ENCODE measurements around the gene NEAT1.

Gene NEAT1

GRCh38 chr11:65429724-65430405, 7.3 kb downstream of the NEAT1 start:
- H3K27ac Mint-ChIP-seq = peak overlapping the region; percentile 100
- no peaks in the 10 kb centered on the region for H3K27me3 Mint-ChIP-seq
- peaks cover 61% of the 10 kb centered on the region for H3K36me3 Mint-ChIP-seq (ENCODE audit: low read depth)
- H3K9me3 Mint-ChIP-seq = no peaks in the 10 kb centered on the region
- peak overlapping the region; percentile 99 for H3K4me3 Mint-ChIP-seq
- H3K4me1 Mint-ChIP-seq (ENCODE audit: low read depth) = peaks cover 95% of the 10 kb centered on the region

- H3K27ac Mint-ChIP-seq = peak overlapping the region; percentile 100
- H3K4me1 Mint-ChIP-seq (ENCODE audit: low read depth) = peaks cover 94% of the 10 kb centered on the region
- H3K9me3 Mint-ChIP-seq = no peaks in the 10 kb centered on the region
- H3K36me3 Mint-ChIP-seq (ENCODE audit: low read depth) = peaks cover 61% of the 10 kb centered on the region
- no peaks in the 10 kb centered on the region for H3K27me3 Mint-ChIP-seq
- peak overlapping the region; percentile 99 for H3K4me3 Mint-ChIP-seq
Measured at GRCh38 chr11:65430406-65431217, 8.0 kb downstream of the NEAT1 start.

DNA sequence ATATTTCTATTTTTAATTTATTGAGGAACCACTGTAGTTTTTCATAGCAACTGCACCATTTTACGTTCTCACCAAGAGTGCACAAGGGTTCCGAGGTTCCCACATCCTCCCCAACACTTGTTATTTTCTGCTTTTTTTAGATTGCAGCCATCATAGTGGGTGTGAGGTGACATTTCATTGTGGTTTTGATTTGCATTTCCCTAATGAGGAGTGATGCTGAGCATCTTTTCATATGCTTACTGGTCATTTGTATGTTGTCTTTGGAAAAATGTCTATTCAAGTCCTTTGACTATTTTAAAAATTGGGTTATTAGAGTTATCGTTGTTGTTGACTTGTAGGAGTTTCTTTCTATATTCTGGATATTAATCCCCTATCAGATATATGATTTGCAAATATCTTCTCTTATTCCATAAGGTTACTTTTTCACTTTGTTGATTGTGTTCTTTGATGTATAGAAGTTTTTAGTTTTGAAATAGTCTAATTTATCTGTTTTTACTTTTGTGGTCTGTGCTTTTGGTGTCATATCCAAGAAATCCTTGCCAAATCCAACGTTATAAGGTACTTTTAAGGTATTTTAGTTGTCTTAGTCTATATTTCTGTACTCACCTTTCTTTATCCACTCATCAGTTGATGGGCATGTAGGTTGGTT, 9.0 kb downstream of the NEAT1 start:
- H3K9me3 Mint-ChIP-seq = no peaks in the 10 kb centered on the region
- peak overlapping the region; percentile 80 for H3K27ac Mint-ChIP-seq
- peak overlapping the region; percentile 64 for H3K4me3 Mint-ChIP-seq
- H3K36me3 Mint-ChIP-seq (ENCODE audit: low read depth) = peaks cover 59% of the 10 kb centered on the region
- peaks cover 96% of the 10 kb centered on the region for H3K4me1 Mint-ChIP-seq (ENCODE audit: low read depth)
- no peaks in the 10 kb centered on the region for H3K27me3 Mint-ChIP-seq

- peaks cover 56% of the 10 kb centered on the region for H3K36me3 Mint-ChIP-seq (ENCODE audit: low read depth)
- peak overlapping the region; percentile 64 for H3K4me3 Mint-ChIP-seq
Measured at GRCh38 chr11:65432100-65432650, 9.6 kb downstream of the NEAT1 start.

DNA sequence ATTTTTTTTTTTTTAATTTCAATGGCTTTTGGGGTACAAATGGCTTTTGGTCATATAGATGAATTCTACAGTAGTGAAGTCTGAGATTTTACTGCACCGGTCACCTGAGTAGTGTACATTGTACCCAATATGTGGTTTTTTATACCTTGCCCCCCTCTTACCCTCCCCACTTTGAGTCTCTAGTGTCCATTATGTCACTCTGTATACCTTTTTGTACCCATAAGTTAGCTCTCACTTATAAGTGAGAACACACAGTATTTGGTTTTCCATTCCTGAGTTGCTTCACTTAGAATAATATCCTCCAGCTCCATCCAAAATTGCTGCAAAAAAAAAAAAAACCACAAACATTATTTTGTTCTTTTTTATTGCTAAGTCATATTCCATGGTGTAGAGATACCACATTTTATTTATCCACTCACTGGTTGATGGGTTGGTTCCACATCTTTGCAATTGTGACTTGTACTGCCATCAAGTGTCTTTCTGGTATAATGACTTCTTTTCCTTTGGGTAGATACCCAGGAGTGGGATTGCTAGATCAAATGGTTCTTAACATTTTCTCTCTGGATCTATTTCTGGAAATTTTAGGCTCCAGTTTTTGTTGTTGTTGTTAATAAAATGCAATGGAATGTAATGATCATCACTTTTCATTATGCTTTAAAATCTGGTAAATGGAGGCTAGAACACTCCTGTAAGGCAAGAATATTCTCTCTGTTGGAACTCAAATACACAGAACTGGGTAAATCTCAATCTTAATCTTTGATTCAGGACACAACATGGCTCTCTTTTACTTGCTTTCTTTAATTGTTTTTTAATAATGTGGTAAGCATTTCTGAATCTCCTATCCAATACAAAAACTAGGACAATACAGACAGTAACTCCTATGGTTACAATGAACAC, 10.3 kb downstream of the NEAT1 start:
- H3K4me3 Mint-ChIP-seq = peak overlapping the region; percentile 56
- peak overlapping the region; percentile 73 for H3K27ac Mint-ChIP-seq
- H3K27me3 Mint-ChIP-seq = no peaks in the 10 kb centered on the region
- peaks cover 56% of the 10 kb centered on the region for H3K36me3 Mint-ChIP-seq (ENCODE audit: low read depth)
- no peaks in the 10 kb centered on the region for H3K9me3 Mint-ChIP-seq
- peaks cover 93% of the 10 kb centered on the region for H3K4me1 Mint-ChIP-seq (ENCODE audit: low read depth)

More at GRCh38 chr11:65432100-65432650, 9.6 kb downstream of the NEAT1 start:
- Mint-ChIP-seq H3K27ac (peak overlapping the region; percentile 80), H3K27me3 (no peaks in the 10 kb centered on the region), H3K9me3 (no peaks in the 10 kb centered on the region), H3K4me1 (ENCODE audit: low read depth) (peaks cover 93% of the 10 kb centered on the region)

DNA sequence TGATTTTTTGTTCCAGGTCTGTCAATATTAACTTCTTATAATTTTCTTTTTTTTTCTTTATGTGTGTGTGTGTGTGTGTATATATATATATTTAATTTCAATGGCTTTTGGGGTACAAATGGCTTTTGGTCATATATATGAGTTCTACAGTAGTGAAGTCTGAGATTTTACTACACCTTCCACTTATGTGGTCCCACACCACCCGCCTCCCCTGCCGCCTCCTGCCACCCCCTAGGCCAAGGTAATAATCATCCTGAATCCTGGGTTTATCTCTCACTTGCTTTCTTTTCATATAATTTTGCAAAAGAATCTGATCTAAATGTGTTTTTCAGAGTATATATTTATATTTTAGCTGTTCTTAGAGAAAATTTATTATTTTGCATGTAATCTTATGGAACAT, 11.1 kb downstream of the NEAT1 start:
- H3K4me1 Mint-ChIP-seq (ENCODE audit: low read depth) = peaks cover 90% of the 10 kb centered on the region
- peaks cover 56% of the 10 kb centered on the region for H3K36me3 Mint-ChIP-seq (ENCODE audit: low read depth)
- H3K4me3 Mint-ChIP-seq = no peak overlapping the region
- no peak overlapping the region for H3K27ac Mint-ChIP-seq
- H3K27me3 Mint-ChIP-seq = no peaks in the 10 kb centered on the region
- no peaks in the 10 kb centered on the region for H3K9me3 Mint-ChIP-seq

DNA sequence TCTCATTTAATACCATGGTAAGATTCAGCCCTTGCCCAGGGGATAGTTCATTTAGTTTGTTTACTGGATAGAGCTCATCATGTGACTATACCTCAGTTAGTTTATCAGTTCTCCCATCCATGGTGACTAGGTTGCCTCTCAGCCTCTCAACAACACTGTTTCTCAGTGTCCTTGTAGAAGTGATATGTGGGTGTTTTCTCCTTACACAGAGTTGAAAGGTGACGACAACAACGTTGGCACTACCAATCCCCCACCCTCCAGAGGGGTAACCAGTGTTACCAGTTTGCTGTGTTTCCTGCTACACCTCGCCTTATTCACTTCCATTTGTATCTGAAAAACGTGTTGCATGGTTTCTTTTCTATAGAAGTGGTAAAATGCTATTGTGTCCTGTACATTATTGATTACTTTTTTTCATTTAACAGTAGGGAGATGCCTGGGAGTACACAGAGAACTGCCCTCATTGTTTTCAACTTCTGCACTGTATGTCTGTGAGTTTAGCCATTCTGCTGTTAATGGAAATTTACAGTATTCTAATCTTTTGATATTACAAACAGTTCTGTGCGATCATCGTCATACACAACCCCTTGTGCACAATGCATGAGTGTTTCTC, 11.6 kb downstream of the NEAT1 start:
- Mint-ChIP-seq H3K4me1 (ENCODE audit: low read depth) (peaks cover 90% of the 10 kb centered on the region), H3K27me3 (no peaks in the 10 kb centered on the region), H3K4me3 (no peak overlapping the region), H3K36me3 (ENCODE audit: low read depth) (peaks cover 59% of the 10 kb centered on the region), H3K9me3 (no peaks in the 10 kb centered on the region), H3K27ac (peak overlapping the region; percentile 51)

DNA sequence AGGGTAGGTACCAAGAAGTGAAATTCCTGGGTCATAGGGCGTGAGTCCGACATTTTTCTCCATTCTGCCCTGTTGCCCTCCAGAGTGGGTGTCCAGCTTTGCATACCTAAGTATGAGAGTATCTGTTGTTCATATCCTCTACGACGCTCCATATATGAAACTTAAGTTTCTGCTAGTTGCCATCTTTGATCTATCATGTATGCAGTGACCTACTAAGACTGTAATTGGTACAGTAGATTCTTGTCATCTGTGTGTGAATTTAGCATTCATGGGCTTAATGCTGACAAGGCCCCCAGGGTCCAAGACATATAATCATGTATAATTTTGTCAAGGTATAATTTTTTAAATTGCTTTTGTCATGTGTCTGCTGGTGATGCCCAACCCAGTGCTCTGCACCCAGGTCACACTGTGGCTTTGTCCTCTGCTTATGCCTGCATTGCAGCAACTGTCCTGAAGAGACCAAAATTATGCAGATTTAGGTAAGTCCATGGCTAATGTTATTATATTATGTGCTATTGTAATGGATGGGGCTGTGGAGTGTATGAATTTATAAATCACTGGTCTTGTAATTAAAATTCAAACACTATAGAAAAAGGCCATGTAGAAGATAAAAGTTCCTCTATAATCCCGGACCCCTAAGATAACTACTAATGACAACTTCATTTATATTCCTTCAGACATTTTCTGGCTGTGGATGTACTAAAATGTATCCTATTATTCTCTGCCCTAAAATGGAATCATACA, 12.2 kb downstream of the NEAT1 start:
- no peaks in the 10 kb centered on the region for H3K9me3 Mint-ChIP-seq
- H3K4me1 Mint-ChIP-seq (ENCODE audit: low read depth) = peaks cover 90% of the 10 kb centered on the region
- no peak overlapping the region for H3K4me3 Mint-ChIP-seq
- H3K27me3 Mint-ChIP-seq = no peaks in the 10 kb centered on the region
- H3K36me3 Mint-ChIP-seq (ENCODE audit: low read depth) = peaks cover 62% of the 10 kb centered on the region
- peak overlapping the region; percentile 61 for H3K27ac Mint-ChIP-seq

- no peaks in the 10 kb centered on the region for H3K27me3 Mint-ChIP-seq
- no peaks in the 10 kb centered on the region for H3K9me3 Mint-ChIP-seq
- peak overlapping the region; percentile 61 for H3K27ac Mint-ChIP-seq
- H3K36me3 Mint-ChIP-seq (ENCODE audit: low read depth) = peaks cover 67% of the 10 kb centered on the region
- peaks cover 90% of the 10 kb centered on the region for H3K4me1 Mint-ChIP-seq (ENCODE audit: low read depth)
- no peak overlapping the region for H3K4me3 Mint-ChIP-seq
Measured at GRCh38 chr11:65435411-65435931, 12.9 kb downstream of the NEAT1 start.

DNA sequence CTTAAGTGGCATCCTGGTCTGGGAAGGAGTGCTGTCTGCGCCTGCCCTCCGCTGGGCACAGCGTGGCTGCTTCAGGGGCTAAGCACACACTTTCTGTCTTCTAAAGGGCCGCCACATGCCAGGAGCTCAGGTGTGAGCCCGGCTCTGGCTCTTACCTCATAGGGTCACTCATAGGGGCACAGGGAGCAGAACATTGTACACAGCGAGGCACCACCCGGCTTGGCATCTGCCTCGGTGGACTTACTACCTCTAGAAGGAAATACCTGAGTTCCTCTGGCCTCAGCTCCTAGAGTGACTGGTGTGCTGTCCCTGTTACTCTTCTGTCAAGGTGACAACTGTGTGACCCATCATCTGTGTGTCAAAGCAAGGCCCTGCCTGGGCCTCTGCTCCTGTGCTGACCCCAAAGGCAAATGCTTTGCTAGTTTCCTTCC, 13.4 kb downstream of the NEAT1 start:
- Mint-ChIP-seq H3K27ac (peak overlapping the region; percentile 61), H3K4me3 (no peak overlapping the region), H3K27me3 (no peaks in the 10 kb centered on the region), H3K9me3 (no peaks in the 10 kb centered on the region), H3K36me3 (ENCODE audit: low read depth) (peaks cover 71% of the 10 kb centered on the region), H3K4me1 (ENCODE audit: low read depth) (peaks cover 90% of the 10 kb centered on the region)

GRCh38 chr11:65436412-65437032, 13.9 kb downstream of the NEAT1 start:
- no peaks in the 10 kb centered on the region for H3K27me3 Mint-ChIP-seq
- no peak overlapping the region for H3K4me3 Mint-ChIP-seq
- H3K9me3 Mint-ChIP-seq = no peaks in the 10 kb centered on the region
- H3K36me3 Mint-ChIP-seq (ENCODE audit: low read depth) = peaks cover 73% of the 10 kb centered on the region
- H3K4me1 Mint-ChIP-seq (ENCODE audit: low read depth) = peaks cover 90% of the 10 kb centered on the region
- H3K27ac Mint-ChIP-seq = peak overlapping the region; percentile 71

DNA sequence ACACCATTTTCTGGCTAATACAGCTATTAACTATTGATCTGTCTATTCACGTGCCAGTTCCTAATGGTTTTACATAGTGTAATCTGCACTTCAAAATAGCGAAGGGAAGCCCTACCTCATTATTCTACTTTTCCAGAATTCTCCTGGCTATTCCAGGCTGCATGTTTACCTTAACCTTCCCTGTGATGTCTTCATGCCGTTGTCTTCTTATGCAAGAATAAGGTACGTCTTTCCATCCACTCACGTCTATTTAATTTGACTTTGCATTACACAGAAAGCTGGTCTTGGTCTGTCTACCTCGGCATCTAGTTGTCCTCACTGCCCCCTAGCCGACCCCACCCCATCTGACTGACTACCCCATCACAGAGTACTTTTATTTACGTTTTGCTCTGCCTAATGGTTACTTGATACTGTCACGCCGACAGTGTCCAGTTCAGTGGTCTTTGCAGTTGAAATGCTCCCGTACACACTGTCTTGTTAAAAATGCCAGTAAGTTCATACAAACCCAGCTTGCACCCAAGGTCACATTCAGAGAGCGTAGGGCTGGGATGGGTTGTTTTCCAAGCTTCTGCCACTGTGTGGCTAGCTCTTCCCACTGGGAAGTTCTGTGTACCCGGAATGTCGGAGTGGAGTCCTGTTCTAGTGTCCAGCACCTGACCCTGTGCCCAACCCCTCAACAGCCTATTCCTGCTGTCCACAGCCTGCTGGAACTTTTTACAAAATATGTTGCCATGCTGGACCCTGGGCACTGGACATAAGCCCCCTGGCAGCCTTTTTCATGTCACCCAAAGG, 15.0 kb downstream of the NEAT1 start:
- H3K27me3 Mint-ChIP-seq = no peaks in the 10 kb centered on the region
- H3K36me3 Mint-ChIP-seq (ENCODE audit: low read depth) = peaks cover 73% of the 10 kb centered on the region
- H3K9me3 Mint-ChIP-seq = no peaks in the 10 kb centered on the region
- no peak overlapping the region for H3K4me3 Mint-ChIP-seq
- H3K4me1 Mint-ChIP-seq (ENCODE audit: low read depth) = peaks cover 89% of the 10 kb centered on the region
- H3K27ac Mint-ChIP-seq = no peak overlapping the region

Measured in stimulated activated naive CD8-positive, alpha-beta T cell treated with anti-CD3 and anti-CD28 coated beads, Interleukin-15, Interleukin-2, amounts not matched to agents 100 ng/mL and 50 ng/mL, for 24 hours (primary cell).